ENCODE measurements around the gene LENEP. TPM values are rescaled to one million over a fixed set of nuclear protein-coding genes. Genes with fewer than 3 reads are reported as not detected.

Gene LENEP
- total RNA-seq, 2 donors from 2014 or later: not detected

- no peaks in the 10 kb centered on the region for H3K27me3 ChIP-seq
- H3K36me3 ChIP-seq: no peaks in the 10 kb centered on the region
- no peak overlapping the region for H3K27ac ChIP-seq
- no peaks in the 10 kb centered on the region for H3K9me3 ChIP-seq
- H3K4me1 ChIP-seq: peaks cover 0 to 9% of the 10 kb centered on the region in 2 donors
- DNase-seq (ENCODE audit: low spot score): no peak
- TF ChIP-seq CTCF (IDR thresholded peaks at IDR 0.05): no peak
- H3K4me3 ChIP-seq: no peak overlapping the region
Observed at GRCh38 chr1:155037043-155037442, 43.7 kb downstream of the LENEP start.

GRCh38 chr1:155037851-155038441 is 44.6 kb downstream of the LENEP start:
- H3K27me3 ChIP-seq: no peaks in the 10 kb centered on the region
- no peaks in the 10 kb centered on the region for H3K36me3 ChIP-seq
- no peak overlapping the region for H3K4me3 ChIP-seq
- no peak for TF ChIP-seq CTCF (IDR thresholded peaks at IDR 0.05)
- H3K4me1 ChIP-seq: peaks cover 0 to 9% of the 10 kb centered on the region in 2 donors
- DNase-seq (ENCODE audit: low spot score): no peak
- no peaks in the 10 kb centered on the region for H3K9me3 ChIP-seq
- H3K27ac ChIP-seq: no peak overlapping the region

- Histone ChIP-seq H3K4me1 (peaks cover 0 to 9% of the 10 kb centered on the region in 2 donors), H3K27ac (no peak overlapping the region), H3K27me3 (no peaks in the 10 kb centered on the region), H3K9me3 (no peaks in the 10 kb centered on the region), H3K4me3 (no peak overlapping the region), H3K36me3 (no peaks in the 10 kb centered on the region)
- no peak for DNase-seq (ENCODE audit: low spot score)
- no peak for TF ChIP-seq CTCF (IDR thresholded peaks at IDR 0.05)
Observed at GRCh38 chr1:155038602-155039307, 45.4 kb downstream of the LENEP start.

- no peaks in the 10 kb centered on the region for H3K27me3 ChIP-seq
- DNase-seq (ENCODE audit: low spot score): no peak
- no peaks in the 10 kb centered on the region for H3K9me3 ChIP-seq
- no peak overlapping the region for H3K4me3 ChIP-seq
- H3K36me3 ChIP-seq: no peaks in the 10 kb centered on the region
- H3K4me1 ChIP-seq: peaks cover 0 to 9% of the 10 kb centered on the region in 2 donors
- no peak overlapping the region for H3K27ac ChIP-seq
- TF ChIP-seq CTCF (IDR thresholded peaks at IDR 0.05): no peak
Observed at GRCh38 chr1:155039308-155039669, 45.9 kb downstream of the LENEP start.

DNA sequence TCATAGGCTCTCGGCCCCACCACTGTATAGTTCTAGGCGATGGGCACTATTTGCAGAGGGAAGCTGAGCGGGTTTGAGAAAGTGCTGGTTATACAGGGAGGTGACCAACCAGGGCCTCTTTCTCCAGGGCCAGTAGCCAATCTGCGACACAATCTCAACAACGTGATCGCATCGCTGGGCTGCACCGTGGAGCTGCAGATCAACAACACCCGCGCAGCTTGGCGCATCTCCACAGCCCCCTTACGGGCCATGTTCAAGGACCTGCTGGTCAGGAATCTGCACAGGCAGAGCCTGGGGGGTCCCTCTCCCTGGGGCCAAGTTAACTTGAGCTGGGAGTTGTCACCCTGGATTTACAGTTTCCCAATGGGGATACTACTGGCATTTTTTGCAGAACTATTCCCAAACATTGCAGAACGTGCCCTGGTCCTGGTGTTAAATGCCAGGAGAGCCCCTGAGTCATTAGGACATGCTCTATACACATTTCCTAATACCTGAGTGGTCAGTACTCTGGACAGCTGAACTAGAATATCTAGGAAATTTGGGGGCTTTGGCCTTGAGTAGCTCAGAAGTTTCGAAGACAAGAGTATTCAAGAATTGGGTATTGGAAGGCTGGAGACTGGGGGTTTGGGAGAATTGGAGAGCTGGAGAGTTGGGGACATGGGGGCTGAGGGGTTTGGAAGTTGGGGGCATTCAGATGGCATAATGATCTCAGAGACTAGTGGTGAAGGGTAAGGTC is 47.1 kb downstream of the LENEP start:
- TF ChIP-seq CTCF (IDR thresholded peaks at IDR 0.05): no peak
- H3K36me3 ChIP-seq: no peaks in the 10 kb centered on the region
- no peaks in the 10 kb centered on the region for H3K27me3 ChIP-seq
- no peak overlapping the region for H3K27ac ChIP-seq
- no peaks in the 10 kb centered on the region for H3K9me3 ChIP-seq
- peaks cover 0 to 18% of the 10 kb centered on the region in 2 donors for H3K4me1 ChIP-seq
- H3K4me3 ChIP-seq: no peak overlapping the region
- no peak for DNase-seq (ENCODE audit: low spot score)
